Transverse colon (tissue), 3 donors: ENCODE data around the gene MAPK13.

Experiments used
- EP300 ChIP-seq: sonication (generic); formaldehyde crosslinking; IDR thresholded peaks from one replicate; pipeline ENCODE4 v1.6.1; 2017; ENCODE audit warnings: antibody characterized with exemption, low read depth
- POLR2A ChIP-seq: fragments of 450-650 bp; IDR thresholded peaks from one replicate; pipeline ENCODE4 v1.6.1; 2016; ENCODE audit warnings: antibody characterized with exemption, mild to moderate bottlenecking, moderate library complexity
- TF ChIP-seq, protein P1 (sequence below), 5 experiments: fragments of 200-600 bp in 3 of 5; fragments of 450-650 bp in 2 of 5; sonication (generic) in 3 of 5; IDR thresholded peaks; 1 replicate in 2 of 5; 2 replicates in 3 of 5; pipeline ENCODE4 v1.5.1; 2016 to 2017; ENCODE audit warnings: antibody characterized with exemption in 5 of 5, inconsistent platforms in 3 of 5, mild to moderate bottlenecking in 2 of 5, moderate library complexity in 1 of 5

DNA sequence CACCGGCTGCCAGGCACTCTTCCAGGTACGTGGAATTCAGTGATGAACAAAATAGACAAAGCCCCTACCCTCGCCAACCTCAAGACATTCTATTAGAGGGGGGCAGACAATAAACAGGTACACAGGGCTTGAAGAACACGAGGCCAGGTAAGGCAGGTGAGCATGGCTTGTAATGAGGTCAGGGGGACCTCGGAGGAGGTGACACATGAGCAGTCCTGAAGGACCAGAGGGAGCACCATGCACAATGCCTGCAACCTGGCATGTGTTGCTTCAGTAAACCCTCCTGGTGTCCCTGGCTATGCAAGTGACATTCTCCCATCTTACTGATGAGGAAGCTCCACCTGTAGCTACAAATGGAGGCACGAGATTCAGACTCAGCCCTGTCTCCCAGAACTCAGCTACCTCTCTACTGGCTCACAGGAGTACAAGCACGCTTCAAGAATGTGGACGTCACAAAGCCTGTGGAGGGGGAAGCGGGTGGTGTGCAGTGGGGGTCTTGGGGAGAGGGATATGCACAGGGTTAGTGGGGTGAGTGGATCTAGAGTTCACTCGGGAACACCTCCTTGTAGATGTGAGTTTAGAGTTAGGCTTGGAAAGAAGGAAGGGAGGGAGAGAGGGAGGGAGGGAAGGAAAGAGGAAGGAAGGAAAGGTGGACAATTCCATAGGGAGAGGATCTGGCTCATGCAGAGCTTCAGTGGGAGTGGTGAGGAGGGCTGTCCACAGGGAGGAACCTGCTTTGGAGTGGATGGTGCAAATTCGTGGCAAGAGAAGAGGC lies 7.6 kb upstream of the MAPK13 start:
- TF ChIP-seq, protein P1, sequence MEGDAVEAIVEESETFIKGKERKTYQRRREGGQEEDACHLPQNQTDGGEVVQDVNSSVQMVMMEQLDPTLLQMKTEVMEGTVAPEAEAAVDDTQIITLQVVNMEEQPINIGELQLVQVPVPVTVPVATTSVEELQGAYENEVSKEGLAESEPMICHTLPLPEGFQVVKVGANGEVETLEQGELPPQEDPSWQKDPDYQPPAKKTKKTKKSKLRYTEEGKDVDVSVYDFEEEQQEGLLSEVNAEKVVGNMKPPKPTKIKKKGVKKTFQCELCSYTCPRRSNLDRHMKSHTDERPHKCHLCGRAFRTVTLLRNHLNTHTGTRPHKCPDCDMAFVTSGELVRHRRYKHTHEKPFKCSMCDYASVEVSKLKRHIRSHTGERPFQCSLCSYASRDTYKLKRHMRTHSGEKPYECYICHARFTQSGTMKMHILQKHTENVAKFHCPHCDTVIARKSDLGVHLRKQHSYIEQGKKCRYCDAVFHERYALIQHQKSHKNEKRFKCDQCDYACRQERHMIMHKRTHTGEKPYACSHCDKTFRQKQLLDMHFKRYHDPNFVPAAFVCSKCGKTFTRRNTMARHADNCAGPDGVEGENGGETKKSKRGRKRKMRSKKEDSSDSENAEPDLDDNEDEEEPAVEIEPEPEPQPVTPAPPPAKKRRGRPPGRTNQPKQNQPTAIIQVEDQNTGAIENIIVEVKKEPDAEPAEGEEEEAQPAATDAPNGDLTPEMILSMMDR (IDR thresholded peaks at IDR 0.05) = no peak
- TF ChIP-seq POLR2A (no peak), EP300 (no peak)
